Measurements from ENCODE around the gene OR11L1.

The OR11L1 gene

DNA sequence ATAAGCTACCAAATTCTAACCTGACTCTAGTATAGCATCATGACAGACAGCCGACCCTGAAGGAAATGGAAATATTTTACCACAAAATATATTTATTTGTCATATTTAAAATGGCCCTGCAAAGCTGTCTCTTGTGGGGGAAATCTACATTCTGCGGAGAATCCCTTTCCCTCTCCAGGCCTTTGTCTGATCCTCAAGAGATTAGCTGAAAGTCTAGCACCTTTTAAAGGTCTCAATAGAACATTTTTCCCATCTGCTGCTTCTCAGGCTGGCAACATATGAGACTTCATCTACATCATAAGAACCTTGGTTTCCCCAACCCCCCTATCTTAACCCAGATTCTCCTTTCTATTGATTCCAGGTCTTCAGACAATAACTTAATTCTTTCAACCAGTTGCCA lies 1.7 kb upstream of the OR11L1 start:
- H3K9me3 Mint-ChIP-seq = no peaks in the 10 kb centered on the region

DNA sequence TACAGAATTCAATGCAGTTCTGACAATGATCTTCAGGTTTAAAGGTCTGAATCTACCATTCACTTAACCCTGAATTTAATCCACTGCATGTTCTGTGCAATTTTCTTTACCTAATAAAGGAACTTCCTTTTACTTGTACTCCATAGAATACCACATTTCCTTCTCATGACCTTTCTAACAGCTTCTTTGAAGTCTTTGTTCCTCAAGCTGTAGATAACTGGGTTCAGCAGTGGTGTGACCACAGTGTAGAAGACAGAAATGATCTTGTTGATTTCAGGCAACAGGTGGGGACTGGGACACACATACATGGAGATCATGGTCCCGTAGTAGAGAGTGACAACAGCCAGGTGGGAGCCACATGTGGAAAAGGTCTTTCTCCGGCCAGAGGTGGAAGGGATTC lies 878 bp downstream of the OR11L1 start:
- H3K36me3 Mint-ChIP-seq (ENCODE audit: low read depth) = no peaks in the 10 kb centered on the region

More for the DNA sequence above, 1.7 kb upstream of the OR11L1 start:
- Mint-ChIP-seq H3K27me3 (no peaks in the 10 kb centered on the region), H3K36me3 (ENCODE audit: low read depth) (no peaks in the 10 kb centered on the region), H3K4me3 (no peak overlapping the region), H3K4me1 (ENCODE audit: low read depth) (no peaks in the 10 kb centered on the region), H3K27ac (no peak overlapping the region)

DNA sequence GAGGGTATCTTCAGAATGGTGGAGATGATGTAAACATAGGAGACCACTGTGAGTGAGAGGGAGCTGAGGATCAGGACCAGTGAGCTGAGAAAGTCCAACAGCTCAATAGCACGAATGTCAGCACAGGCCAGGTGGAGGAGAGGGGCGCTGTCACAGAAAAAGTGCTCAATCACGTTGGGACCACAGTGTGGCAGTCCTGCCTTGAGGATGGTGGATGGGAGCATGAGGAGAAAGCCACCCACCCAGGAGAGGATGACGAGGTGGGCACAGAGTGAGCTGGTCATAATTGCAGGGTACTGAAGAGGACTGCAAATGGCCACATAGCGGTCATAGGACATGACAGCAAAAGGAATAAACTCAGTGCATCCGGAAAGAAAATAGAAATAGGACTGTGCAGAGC lies 8.1 kb downstream of the OR11L1 start:
- Mint-ChIP-seq H3K4me1 (ENCODE audit: low read depth) (no peaks in the 10 kb centered on the region), H3K27me3 (peaks cover 4% of the 10 kb centered on the region), H3K36me3 (ENCODE audit: low read depth) (no peaks in the 10 kb centered on the region), H3K4me3 (no peak overlapping the region), H3K27ac (no peak overlapping the region), H3K9me3 (no peaks in the 10 kb centered on the region)

More for the DNA sequence above, 878 bp downstream of the OR11L1 start:
- H3K9me3 Mint-ChIP-seq = no peaks in the 10 kb centered on the region
- H3K27ac Mint-ChIP-seq = no peak overlapping the region
- no peak overlapping the region for H3K4me3 Mint-ChIP-seq
- H3K27me3 Mint-ChIP-seq = no peaks in the 10 kb centered on the region
- H3K4me1 Mint-ChIP-seq (ENCODE audit: low read depth) = no peaks in the 10 kb centered on the region

DNA sequence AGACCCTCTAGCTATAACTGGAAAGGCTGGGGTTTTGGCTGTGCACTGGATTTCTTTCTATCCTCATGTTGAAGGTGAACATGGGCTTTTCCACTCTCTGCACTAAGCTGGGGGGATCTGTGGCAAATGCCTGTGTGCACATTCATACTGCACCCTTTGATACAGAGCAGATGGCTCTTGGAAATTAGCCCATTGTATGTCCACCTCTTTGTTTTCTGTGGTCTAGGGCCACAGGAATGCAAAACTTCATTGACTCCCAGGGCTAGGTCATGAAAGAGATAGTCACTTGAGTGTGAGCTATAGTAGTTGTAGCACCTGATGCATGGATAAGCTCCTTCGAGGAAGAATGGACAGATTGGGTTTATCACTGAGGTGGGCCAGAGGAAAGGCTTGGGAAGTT lies 12.0 kb downstream of the OR11L1 start:
- no peaks in the 10 kb centered on the region for H3K4me1 Mint-ChIP-seq (ENCODE audit: low read depth)
- no peaks in the 10 kb centered on the region for H3K36me3 Mint-ChIP-seq (ENCODE audit: low read depth)
- H3K27me3 Mint-ChIP-seq = peaks cover 4% of the 10 kb centered on the region
- H3K4me3 Mint-ChIP-seq = no peak overlapping the region
- H3K9me3 Mint-ChIP-seq = no peaks in the 10 kb centered on the region
- no peak overlapping the region for H3K27ac Mint-ChIP-seq

DNA sequence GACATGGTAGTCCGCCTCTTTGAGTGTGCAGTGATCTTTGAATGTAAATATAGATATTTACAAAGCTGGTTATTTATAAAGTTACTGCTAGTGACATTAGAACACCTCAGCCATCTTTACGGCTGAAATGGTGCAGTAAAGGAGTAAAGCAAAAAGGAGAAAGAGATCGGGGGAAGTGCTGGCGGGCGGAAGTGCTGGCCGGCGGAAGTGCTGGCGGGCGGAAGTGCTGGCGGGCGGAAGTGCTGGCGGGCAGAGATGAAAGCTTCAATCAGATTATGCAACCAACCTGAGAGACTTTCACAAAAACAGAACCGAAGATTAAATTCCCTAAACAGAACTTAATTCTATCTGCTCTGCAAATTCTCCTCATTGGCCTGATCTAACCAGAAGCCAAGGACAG lies 16.3 kb downstream of the OR11L1 start:
- Mint-ChIP-seq H3K27ac (no peak overlapping the region), H3K36me3 (ENCODE audit: low read depth) (no peaks in the 10 kb centered on the region), H3K4me3 (no peak overlapping the region), H3K9me3 (no peaks in the 10 kb centered on the region), H3K4me1 (ENCODE audit: low read depth) (no peaks in the 10 kb centered on the region), H3K27me3 (no peaks in the 10 kb centered on the region)

DNA sequence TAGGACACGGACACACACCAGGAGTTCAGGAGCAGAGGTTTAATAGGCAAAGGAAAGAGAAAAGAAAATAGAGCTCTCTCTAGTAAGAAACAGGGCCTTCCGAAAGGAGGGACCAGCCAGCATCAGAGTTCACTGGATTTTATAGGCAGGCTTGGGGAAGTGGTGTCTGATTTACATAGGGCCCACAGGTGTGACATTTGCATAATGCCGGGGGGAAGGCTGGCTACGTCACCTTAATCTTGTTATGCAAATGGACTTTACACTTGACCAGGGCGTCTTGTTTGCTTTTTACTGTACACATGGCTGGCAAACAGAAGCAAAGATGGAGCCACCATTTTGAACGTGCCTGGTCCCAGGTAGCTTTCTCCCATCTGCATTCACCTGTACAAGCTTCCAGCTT lies 17.7 kb downstream of the OR11L1 start, which contains the start of gene OR14A16:
Gene OR14A16, minus strand, starts transcription at position 97 of the 400 bp plus-strand sequence. CDS start 8,390 bp downstream, outside the sequence.
- Mint-ChIP-seq H3K27ac (no peak within 1 kb of the TSS), H3K9me3 (no peaks in the 10 kb centered on the region), H3K4me3 (no peak within 1 kb of the TSS), H3K4me1 (ENCODE audit: low read depth) (no peaks in the 10 kb centered on the region), H3K27me3 (no peaks in the 10 kb centered on the region), H3K36me3 (ENCODE audit: low read depth) (no peaks in the 10 kb centered on the region)

DNA sequence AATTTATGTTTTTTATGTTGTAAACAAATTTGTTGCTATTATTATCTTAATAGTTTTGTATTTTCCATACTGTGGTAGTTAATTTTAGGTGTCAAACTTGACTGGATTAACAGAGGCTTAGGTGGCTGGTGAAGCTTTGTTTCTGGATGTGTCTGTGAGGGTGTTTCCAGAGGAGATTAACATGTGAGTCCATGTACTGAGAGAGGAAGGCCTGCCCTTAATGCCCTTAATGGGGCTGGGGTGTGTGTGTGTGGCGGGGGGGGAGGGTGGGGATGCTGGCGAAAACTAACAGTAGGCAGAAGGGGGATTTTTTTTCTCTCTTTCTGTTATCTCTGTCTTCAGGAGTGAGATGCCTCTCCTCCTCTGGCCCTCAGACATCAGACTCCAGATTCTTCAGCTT lies 19.6 kb downstream of the OR11L1 start:
- H3K36me3 Mint-ChIP-seq (ENCODE audit: low read depth) = no peaks in the 10 kb centered on the region
- H3K9me3 Mint-ChIP-seq = no peaks in the 10 kb centered on the region
- no peak overlapping the region for H3K27ac Mint-ChIP-seq
- no peaks in the 10 kb centered on the region for H3K27me3 Mint-ChIP-seq
- H3K4me1 Mint-ChIP-seq (ENCODE audit: low read depth) = no peaks in the 10 kb centered on the region
- no peak overlapping the region for H3K4me3 Mint-ChIP-seq

DNA sequence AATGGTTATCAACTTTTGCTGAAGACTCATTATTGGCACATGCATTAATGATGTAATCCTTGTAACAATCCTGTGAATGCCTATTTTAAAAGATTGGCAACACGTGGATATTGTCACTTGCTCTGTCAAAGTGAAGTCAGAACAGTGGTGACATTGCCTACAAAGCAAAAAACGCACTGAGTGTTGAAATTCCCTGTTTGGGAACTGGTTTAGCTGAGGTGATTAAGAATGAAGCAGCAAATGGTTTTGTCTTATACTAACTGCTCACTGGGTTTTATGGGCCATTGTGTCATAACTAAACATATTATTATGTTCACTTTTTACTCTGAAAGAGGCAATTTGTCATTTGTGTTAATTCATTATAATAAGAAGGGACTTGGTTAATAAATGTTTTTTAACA lies 29.1 kb downstream of the OR11L1 start:
- no peaks in the 10 kb centered on the region for H3K9me3 Mint-ChIP-seq

DNA sequence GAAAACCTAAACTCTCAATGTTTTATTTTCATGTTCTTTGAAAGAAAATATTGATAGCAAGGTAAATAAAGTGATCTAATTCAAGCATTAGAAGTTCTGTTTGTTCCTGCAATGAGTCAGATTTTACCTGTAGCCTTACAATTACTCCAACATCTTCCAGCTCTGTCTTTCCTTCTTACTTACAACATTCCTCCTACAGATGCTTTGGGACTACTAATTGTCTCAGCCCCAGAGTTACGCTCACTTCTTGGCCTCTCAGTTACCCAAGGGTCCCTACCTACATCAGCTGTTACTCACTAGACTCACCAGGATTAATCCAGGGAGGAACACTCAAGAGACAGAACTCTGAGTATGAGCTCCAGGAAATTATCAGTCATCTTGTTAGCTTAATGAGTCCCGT lies 44.2 kb downstream of the OR11L1 start:
- no peaks in the 10 kb centered on the region for H3K4me1 Mint-ChIP-seq (ENCODE audit: low read depth)
- no peak overlapping the region for H3K27ac Mint-ChIP-seq
- H3K27me3 Mint-ChIP-seq = no peaks in the 10 kb centered on the region
- H3K4me3 Mint-ChIP-seq = no peak overlapping the region
- no peaks in the 10 kb centered on the region for H3K36me3 Mint-ChIP-seq (ENCODE audit: low read depth)
- H3K9me3 Mint-ChIP-seq = no peaks in the 10 kb centered on the region

More for the DNA sequence above, 29.1 kb downstream of the OR11L1 start:
- Mint-ChIP-seq H3K27me3 (no peaks in the 10 kb centered on the region), H3K27ac (no peak overlapping the region), H3K4me3 (no peak overlapping the region), H3K4me1 (ENCODE audit: low read depth) (no peaks in the 10 kb centered on the region), H3K36me3 (ENCODE audit: low read depth) (no peaks in the 10 kb centered on the region)
